Caco-2 (cell line): ENCODE results near the gene CDC42BPB. TPM values are rescaled to one million over a fixed set of nuclear protein-coding genes. Genes with fewer than 3 reads are reported as not detected.
A peak's percentile ranks its signal among the peaks of the same experiment; 100 is the strongest.

Source experiments
- BruUV-seq: library from RNA; stranded (reverse); fragments of 400-500 nt; replicated peaks from 2 replicates; lab custom pipeline; 2021; lab: Mats Ljungman, UMichigan
- CTCF ChIA-PET: fragments of 300-600 bp; sonication (Branson Sonifier 250); formaldehyde crosslinking; loops from one replicate; lab custom pipeline; 2022; ENCODE audit warnings: antibody characterized with exemption; lab: Charles Lee
- POLR2A ChIA-PET: fragments of 300-600 bp; sonication (Branson Sonifier 250); formaldehyde crosslinking; loops from one replicate; lab custom pipeline; 2022; ENCODE audit warnings: antibody characterized with exemption; lab: Charles Lee
- DNase-seq, 2 experiments: peaks; one replicate each; pipeline versions ENCODE4 v3.0.0 to v3.0.0-alpha.2; 2020 to 2022
- H3K27me3 ChIP-seq: replicated peaks from 2 replicates; pipeline ENCODE4 v1.6.0; 2011; ENCODE audit warnings: low read length; ENCODE audit not compliant: control insufficient read depth, insufficient read depth
- H3K36me3 ChIP-seq: 2 replicates; pipeline ENCODE4 v1.5.1; 2011; ENCODE audit warnings: low read length; ENCODE audit not compliant: control insufficient read depth, insufficient read depth
- H3K4me1 ChIP-seq: fragments of 250-450 bp; sonication (Bioruptor Pico); 2 replicates; pipeline ENCODE4 v1.5.1; 2020; ENCODE audit warnings: mild to moderate bottlenecking
- H3K4me3 ChIP-seq: 2 replicates; pipeline ENCODE4 v1.5.1; 2011; ENCODE audit warnings: low read depth, mild to moderate bottlenecking, control low read depth, low read length
- H3K9me3 ChIP-seq: fragments of 250-450 bp; sonication (Bioruptor Pico); 2 replicates; pipeline ENCODE4 v1.5.1; 2020; ENCODE audit warnings: mild to moderate bottlenecking, moderate library complexity
- H3K27ac Mint-ChIP-seq: one replicate; pipeline ENCODE4 v1.8.0; 2022; ENCODE audit warnings: mixed read lengths; ENCODE audit not compliant: unreplicated experiment
- H3K27me3 Mint-ChIP-seq: one replicate; pipeline ENCODE4 v1.8.0; 2022; ENCODE audit warnings: mixed read lengths; ENCODE audit not compliant: insufficient read depth, unreplicated experiment
- H3K36me3 Mint-ChIP-seq: one replicate; pipeline ENCODE4 v1.8.0; 2022; ENCODE audit warnings: mild to moderate bottlenecking, mixed read lengths; ENCODE audit not compliant: insufficient read depth, unreplicated experiment
- H3K4me1 Mint-ChIP-seq: one replicate; pipeline ENCODE4 v1.8.0; 2022; ENCODE audit warnings: low read depth, mixed read lengths; ENCODE audit not compliant: unreplicated experiment
- H3K4me3 Mint-ChIP-seq: one replicate; pipeline ENCODE4 v1.8.0; 2022; ENCODE audit warnings: mild to moderate bottlenecking, moderate library complexity, mixed read lengths; ENCODE audit not compliant: unreplicated experiment
- H3K9me3 Mint-ChIP-seq: one replicate; pipeline ENCODE4 v1.8.0; 2022; ENCODE audit warnings: mixed read lengths; ENCODE audit not compliant: unreplicated experiment
- CTCF ChIP-seq, 2 experiments: fragments of 200-600 bp in 1 of 2; IDR thresholded peaks; 1 replicate in 1 of 2; 2 replicates in 1 of 2; pipeline versions ENCODE4 v1.5.1 to v1.8.0; 2011 to 2022; ENCODE audit warnings: antibody characterized with exemption in 1 of 2, control low read depth in 1 of 2, inconsistent platforms in 1 of 2, low read depth in 1 of 2, low read length in 1 of 2, mild to moderate bottlenecking in 1 of 2, moderate library complexity in 1 of 2; ENCODE audit not compliant: insufficient read depth in 1 of 2, severe bottlenecking in 1 of 2, unreplicated experiment in 1 of 2
- intact Hi-C: fragments of 100-400 bp; cut with micrococcal nuclease; formaldehyde crosslinking; loops from one replicate; pipeline ENCODE4 v1.10.0; 2022; ENCODE audit not compliant: unreplicated experiment
- total RNA-seq: library from RNA; stranded (reverse); gene quantifications from 2 replicates; pipeline ENCODE4 v1.2.3, GENCODE V29; 2022

Gene CDC42BPB
- total RNA-seq, 1 experiment from 2014 or later = 55.1 TPM

DNA sequence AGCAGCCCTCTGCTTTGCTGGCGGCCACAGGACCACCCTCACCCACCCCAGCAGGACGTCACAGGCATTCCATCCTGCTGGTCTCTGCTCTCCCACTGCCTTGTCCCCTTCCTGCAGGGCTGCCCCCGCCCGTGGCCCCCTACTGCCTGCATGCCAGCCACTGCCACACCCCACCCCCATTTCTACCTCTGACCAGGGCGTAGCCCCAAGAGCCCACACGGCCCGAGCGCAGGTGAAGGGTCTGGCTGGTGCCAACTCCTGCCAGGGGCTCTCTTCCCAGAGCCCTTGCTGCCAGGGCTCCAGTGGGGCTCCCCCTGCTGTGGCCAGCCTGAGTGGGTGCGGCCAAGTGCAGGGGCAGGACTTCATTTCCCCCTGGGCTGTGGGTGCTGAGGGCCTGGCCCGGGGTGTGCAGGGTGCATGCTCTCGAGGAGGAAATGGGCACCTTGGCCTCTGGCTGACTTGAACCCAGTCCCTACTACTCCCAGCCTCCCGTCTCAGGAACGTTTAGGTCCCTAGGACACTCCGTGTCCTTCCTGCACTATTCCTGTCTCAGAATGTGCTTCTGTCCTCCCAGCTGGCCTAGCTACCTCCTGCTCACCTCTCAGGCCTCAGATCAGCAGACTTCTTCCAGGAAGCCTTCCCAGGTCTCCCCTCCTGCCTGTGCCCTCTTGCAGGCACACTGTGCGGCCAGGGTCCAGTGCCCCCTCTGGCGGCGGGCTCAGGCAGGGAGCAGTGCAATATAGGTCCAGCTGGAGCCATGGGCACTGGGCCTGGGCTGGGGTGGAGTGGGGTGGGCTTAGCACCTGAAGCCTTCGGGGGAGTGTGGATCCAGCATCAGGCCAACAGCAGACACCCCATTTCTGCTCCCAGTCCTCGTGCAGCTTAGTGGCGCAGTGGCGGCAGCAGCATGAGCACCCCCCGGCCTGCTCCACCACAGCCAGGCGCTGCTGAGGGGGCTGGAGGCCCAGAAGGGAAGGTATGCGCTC, 28.1 kb upstream of the CDC42BPB start:
- H3K9me3 Mint-ChIP-seq = no peaks in the 10 kb centered on the region
- H3K4me3 Mint-ChIP-seq = no peak overlapping the region
- peak in 1 of 2 experiments; percentile 48 for TF ChIP-seq CTCF (IDR thresholded peaks at IDR 0.05; ENCODE audit: insufficient read depth in 1 of 2, low read depth in 1 of 2, low read length in 1 of 2, severe bottlenecking in 1 of 2, unreplicated experiment in 1 of 2)
- BruUV-seq = no TSS peak
- H3K27ac Mint-ChIP-seq = no peak overlapping the region
- H3K36me3 ChIP-seq = no peaks in the 10 kb centered on the region
- intact Hi-C loops = no loop called here
- H3K9me3 ChIP-seq = no peaks in the 10 kb centered on the region
- H3K4me1 ChIP-seq = no peaks in the 10 kb centered on the region
- H3K27me3 Mint-ChIP-seq = no peaks in the 10 kb centered on the region
- no peaks in the 10 kb centered on the region for H3K4me1 Mint-ChIP-seq
- no peaks in the 10 kb centered on the region for H3K36me3 Mint-ChIP-seq
- H3K4me3 ChIP-seq = no peak overlapping the region
- DNase-seq = peak in 1 of 2 experiments; percentile 43
- ChIA-PET POLR2A (interaction anchor here (0.6 kb wide), 1 partner anchor 13 kb away, joined by 4 read pairs; no protein-coding TSS in a partner anchor), CTCF (interaction anchor here (2.2 kb wide), 1 partner anchor 20 kb away, joined by 8 read pairs; no protein-coding TSS in a partner anchor)
- H3K27me3 ChIP-seq = no peaks in the 10 kb centered on the region

GRCh38 chr14:103084021-103084919, 26.9 kb upstream of the CDC42BPB start, which contains the start of gene LBHD2:
LBHD2 (plus strand) TSS chr14:103084210; CDS start chr14:103086013, 1,803 bp downstream.
- Histone ChIP-seq H3K27me3 (no peaks in the 10 kb centered on the region), H3K4me3 (no peak within 1 kb of the TSS), H3K9me3 (no peaks in the 10 kb centered on the region), H3K4me1 (no peaks in the 10 kb centered on the region), H3K36me3 (no peaks in the 10 kb centered on the region)
- H3K27me3 Mint-ChIP-seq = no peaks in the 10 kb centered on the region
- no peak for TF ChIP-seq CTCF (IDR thresholded peaks at IDR 0.05; ENCODE audit: insufficient read depth in 1 of 2, low read depth in 1 of 2, low read length in 1 of 2, severe bottlenecking in 1 of 2, unreplicated experiment in 1 of 2)
- BruUV-seq = no TSS peak
- DNase-seq = no peak
- CTCF ChIA-PET = interaction anchor here (2.2 kb wide), 1 partner anchor 21 kb away, joined by 8 read pairs; no protein-coding TSS in a partner anchor
- no peak within 1 kb of the TSS for H3K4me3 Mint-ChIP-seq
- H3K27ac Mint-ChIP-seq = no peak within 1 kb of the TSS
- no peaks in the 10 kb centered on the region for H3K36me3 Mint-ChIP-seq
- H3K4me1 Mint-ChIP-seq = no peaks in the 10 kb centered on the region
- intact Hi-C loops = no loop called here
- H3K9me3 Mint-ChIP-seq = no peaks in the 10 kb centered on the region
- POLR2A ChIA-PET = no interaction called here

DNA sequence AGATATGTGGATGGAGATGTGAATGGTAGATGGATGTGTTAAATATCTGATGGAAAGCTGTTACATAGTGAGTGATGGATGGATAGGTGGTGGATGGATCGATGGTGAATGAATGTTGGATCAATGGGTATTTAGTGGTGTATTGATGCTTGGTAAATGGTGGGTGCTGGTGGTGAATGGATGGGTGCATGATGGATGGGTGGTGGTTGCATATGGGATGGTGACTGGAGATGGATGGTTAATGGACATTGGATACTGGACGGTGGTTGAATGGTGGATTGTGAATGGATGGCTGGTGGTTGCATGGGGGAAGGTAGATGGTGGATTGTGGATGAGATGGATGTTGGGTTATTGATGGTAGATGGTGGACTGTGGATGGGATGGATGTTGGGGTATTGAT, 24.6 kb upstream of the CDC42BPB start:
- Mint-ChIP-seq H3K27ac (no peak overlapping the region), H3K9me3 (no peaks in the 10 kb centered on the region), H3K4me1 (no peaks in the 10 kb centered on the region), H3K36me3 (no peaks in the 10 kb centered on the region), H3K4me3 (no peak overlapping the region), H3K27me3 (no peaks in the 10 kb centered on the region)
- TF ChIP-seq CTCF (IDR thresholded peaks at IDR 0.05; ENCODE audit: insufficient read depth in 1 of 2, low read depth in 1 of 2, low read length in 1 of 2, severe bottlenecking in 1 of 2, unreplicated experiment in 1 of 2) = no peak
- Histone ChIP-seq H3K36me3 (no peaks in the 10 kb centered on the region), H3K4me3 (no peak overlapping the region), H3K9me3 (no peaks in the 10 kb centered on the region), H3K27me3 (no peaks in the 10 kb centered on the region), H3K4me1 (no peaks in the 10 kb centered on the region)
- BruUV-seq = no TSS peak
- intact Hi-C loops = no loop called here
- ChIA-PET POLR2A (no interaction called here), CTCF (no interaction called here)
- DNase-seq = no peak
